Loucy (cell line): Measurements from ENCODE around the gene APOL4.

ENCODE experiments used
- H2AFZ ChIP-seq: fragments of 200-600 bp; sonication (generic); 2 replicates; pipeline ENCODE4 v1.6.0; 2016; ENCODE audit warnings: antibody characterized with exemption, mild to moderate bottlenecking, low read length, moderate library complexity
- H3F3A ChIP-seq: fragments of 200-600 bp; 2 replicates; pipeline ENCODE4 v1.6.0; 2016; ENCODE audit warnings: antibody characterized with exemption, low read depth, mild to moderate bottlenecking
- H3K27me3 ChIP-seq: fragments of 200-600 bp; sonication (generic); 2 replicates; pipeline ENCODE4 v1.6.1; 2014; ENCODE audit warnings: low read length, mild to moderate bottlenecking; ENCODE audit not compliant: insufficient read depth, poor library complexity, severe bottlenecking
- H3K36me3 ChIP-seq: fragments of 200-600 bp; sonication (generic); 2 replicates; pipeline ENCODE4 v1.6.1; 2016; ENCODE audit warnings: low read length; ENCODE audit not compliant: insufficient read depth
- H3K4me1 ChIP-seq: fragments of 200-600 bp; sonication (generic); 2 replicates; pipeline ENCODE4 v1.5.1; 2014; ENCODE audit warnings: low read length, mild to moderate bottlenecking; ENCODE audit not compliant: insufficient read depth, poor library complexity, severe bottlenecking
- H3K4me2 ChIP-seq: fragments of 200-600 bp; sonication (generic); 2 replicates; pipeline ENCODE4 v1.6.0; 2014; ENCODE audit warnings: antibody characterized with exemption, low read length, low read depth, mild to moderate bottlenecking; ENCODE audit not compliant: poor library complexity, severe bottlenecking
- H3K4me3 ChIP-seq: fragments of 200-600 bp; sonication (generic); 2 replicates; pipeline ENCODE4 v1.5.1; 2014; ENCODE audit warnings: low read length, mild to moderate bottlenecking, mixed read lengths; ENCODE audit not compliant: poor library complexity, severe bottlenecking
- H3K79me2 ChIP-seq: fragments of 200-600 bp; sonication (generic); 2 replicates; pipeline ENCODE4 v1.6.1; 2014; ENCODE audit warnings: low read length; ENCODE audit not compliant: insufficient read depth
- H3K9ac ChIP-seq: fragments of 200-600 bp; sonication (generic); 2 replicates; pipeline ENCODE4 v1.6.0; 2014; ENCODE audit warnings: mild to moderate bottlenecking, low read depth, low read length, moderate library complexity; ENCODE audit not compliant: poor library complexity, severe bottlenecking
- H3K9me2 ChIP-seq: fragments of 200-600 bp; sonication (generic); replicated peaks from 2 replicates; pipeline ENCODE4 v1.6.1; 2016; ENCODE audit warnings: low read depth, low read length, mixed read lengths
- H3K9me3 ChIP-seq: fragments of 200-600 bp; sonication (generic); 2 replicates; pipeline ENCODE4 v1.6.1; 2014; ENCODE audit warnings: mild to moderate bottlenecking, antibody characterized with exemption, low read length, low read depth; ENCODE audit not compliant: insufficient read depth
- H4K20me1 ChIP-seq: fragments of 200-600 bp; sonication (generic); 2 replicates; pipeline ENCODE4 v1.6.0; 2014; ENCODE audit warnings: antibody characterized with exemption, low read length, mild to moderate bottlenecking; ENCODE audit not compliant: insufficient read depth, poor library complexity, severe bottlenecking
- CTCF ChIP-seq: fragments of 200-600 bp; sonication (generic); conservative IDR thresholded peaks from 2 replicates; pipeline ENCODE4 v1.5.1; 2014; ENCODE audit warnings: mild to moderate bottlenecking, antibody characterized with exemption, low read length
- EZH2phosphoT487 ChIP-seq: fragments of 200-600 bp; IDR thresholded peaks from 2 replicates; pipeline ENCODE4 v1.6.1; 2018; ENCODE audit warnings: antibody characterized with exemption, mild to moderate bottlenecking, moderate library complexity, borderline replicate concordance

The APOL4 gene

GRCh38 chr22:36152088-36152487, 49.5 kb downstream of the APOL4 start:
- Histone ChIP-seq H3F3A (no peaks in the 10 kb centered on the region), H3K9me2 (no peaks in the 10 kb centered on the region), H2AFZ (no peak overlapping the region), H3K27me3 (no peaks in the 10 kb centered on the region), H3K4me3 (no peak overlapping the region), H3K36me3 (no peaks in the 10 kb centered on the region), H4K20me1 (no peaks in the 10 kb centered on the region), H3K4me1 (peaks cover 44% of the 10 kb centered on the region), H3K4me2 (no peak overlapping the region), H3K9me3 (no peaks in the 10 kb centered on the region), H3K79me2 (peaks cover 17% of the 10 kb centered on the region; the same call in 1 of the 2 replicates), H3K9ac (no peak overlapping the region)
- no peak for TF ChIP-seq CTCF
- no peak for TF ChIP-seq EZH2phosphoT487

GRCh38 chr22:36151006-36151595, 50.5 kb downstream of the APOL4 start:
- Histone ChIP-seq H3K27me3 (no peaks in the 10 kb centered on the region), H3K9me2 (no peaks in the 10 kb centered on the region), H3K9ac (no peak overlapping the region), H4K20me1 (no peaks in the 10 kb centered on the region), H3K9me3 (no peaks in the 10 kb centered on the region), H3K79me2 (peaks cover 13% of the 10 kb centered on the region; the same call in 1 of the 2 replicates), H3F3A (no peaks in the 10 kb centered on the region), H3K4me3 (no peak overlapping the region), H3K4me1 (peaks cover 37% of the 10 kb centered on the region), H2AFZ (no peak overlapping the region), H3K36me3 (no peaks in the 10 kb centered on the region), H3K4me2 (no peak overlapping the region)
- TF ChIP-seq CTCF (no peak), EZH2phosphoT487 (no peak)

- no peaks in the 10 kb centered on the region for H3K79me2 ChIP-seq
- H3K36me3 ChIP-seq = no peaks in the 10 kb centered on the region
- no peak overlapping the region for H3K4me3 ChIP-seq
- no peaks in the 10 kb centered on the region for H4K20me1 ChIP-seq
- H3K9me3 ChIP-seq = no peaks in the 10 kb centered on the region
- H3K9me2 ChIP-seq = no peaks in the 10 kb centered on the region
- no peaks in the 10 kb centered on the region for H3K27me3 ChIP-seq
- TF ChIP-seq CTCF (no peak), EZH2phosphoT487 (no peak)
- H3K9ac ChIP-seq = no peak overlapping the region
- H3K4me2 ChIP-seq = no peak overlapping the region
- H3K4me1 ChIP-seq = peaks cover 30% of the 10 kb centered on the region
- H2AFZ ChIP-seq = no peak overlapping the region
- H3F3A ChIP-seq = no peaks in the 10 kb centered on the region
These were observed 52.2 kb downstream of the APOL4 start for GRCh38 chr22:36149441-36149840.
